H1 (cell line): ENCODE measurements around the gene KLHL17. TPM values are rescaled to one million over a fixed set of nuclear protein-coding genes. Genes with fewer than 3 reads are reported as not detected.

Experiments used
- ATF2 ChIP-seq: IDR thresholded peaks from 2 replicates; pipeline ENCODE4 v1.6.1; 2012; ENCODE audit warnings: low read length, inconsistent platforms
- BACH1 ChIP-seq: IDR thresholded peaks from 2 replicates; pipeline ENCODE4 v1.6.1; 2012; ENCODE audit warnings: low read length, improper control_type of control experiment
- E2F6 ChIP-seq: IDR thresholded peaks from 2 replicates; pipeline ENCODE4 v1.6.1; 2012; ENCODE audit warnings: inconsistent platforms
- KDM1A ChIP-seq: fragments of 200-600, 300-600 bp; sonication (generic); IDR thresholded peaks from 2 replicates; pipeline ENCODE4 v1.7.1; 2016; ENCODE audit warnings: mild to moderate bottlenecking, low read length, borderline replicate concordance
- NRF1 ChIP-seq: IDR thresholded peaks from 2 replicates; pipeline ENCODE4 v1.6.1; 2011; ENCODE audit warnings: mild to moderate bottlenecking, low read depth, low read length, improper control_type of control experiment
- POU5F1 ChIP-seq: IDR thresholded peaks from 2 replicates; pipeline ENCODE4 v1.6.1; 2011; ENCODE audit warnings: low read depth, mild to moderate bottlenecking, low read length, moderate library complexity
- SUZ12 ChIP-seq: fragments of 200-600 bp; sonication (generic); IDR thresholded peaks from 2 replicates; pipeline ENCODE4 v1.6.1; 2012; ENCODE audit warnings: mild to moderate bottlenecking, inconsistent platforms, low read length, moderate library complexity, mixed read lengths
- USF2 ChIP-seq: IDR thresholded peaks from 2 replicates; pipeline ENCODE4 v1.6.1; 2011; ENCODE audit warnings: low read length, improper control_type of control experiment
- polyA plus RNA-seq, 7 experiments: library from polyadenylated mRNA; depleted of rRNA in 3 of 7; stranded (reverse) in 5 of 7; unstranded in 2 of 7; fragments of >200 nt in 5 of 7; fragments of 200-250 nt in 2 of 7; gene quantifications; 1 replicate in 5 of 7; 2 replicates in 1 of 7; 4 replicates in 1 of 7; pipeline versions ENCODE4 v1.2.1 to v1.2.3, GENCODE V29; 2011 to 2013; ENCODE audit warnings: missing spikeins in 2 of 7, mixed read lengths in 2 of 7
- total RNA-seq: library from RNA; stranded (reverse); fragmentation: NEBNext Ultra II Directional; extraction: Animal tissue kit (Norgen Biotek cat#: 25700); gene quantifications from 2 replicates; pipeline ENCODE4 v1.2.1, GENCODE V29; 2021

KLHL17 gene
- total and polyA plus RNA-seq, 2 of the 8 experiments (the other 6 are each of a cell fraction or from before 2014, with no cell fraction given): 32.6 to 36.1 TPM

DNA sequence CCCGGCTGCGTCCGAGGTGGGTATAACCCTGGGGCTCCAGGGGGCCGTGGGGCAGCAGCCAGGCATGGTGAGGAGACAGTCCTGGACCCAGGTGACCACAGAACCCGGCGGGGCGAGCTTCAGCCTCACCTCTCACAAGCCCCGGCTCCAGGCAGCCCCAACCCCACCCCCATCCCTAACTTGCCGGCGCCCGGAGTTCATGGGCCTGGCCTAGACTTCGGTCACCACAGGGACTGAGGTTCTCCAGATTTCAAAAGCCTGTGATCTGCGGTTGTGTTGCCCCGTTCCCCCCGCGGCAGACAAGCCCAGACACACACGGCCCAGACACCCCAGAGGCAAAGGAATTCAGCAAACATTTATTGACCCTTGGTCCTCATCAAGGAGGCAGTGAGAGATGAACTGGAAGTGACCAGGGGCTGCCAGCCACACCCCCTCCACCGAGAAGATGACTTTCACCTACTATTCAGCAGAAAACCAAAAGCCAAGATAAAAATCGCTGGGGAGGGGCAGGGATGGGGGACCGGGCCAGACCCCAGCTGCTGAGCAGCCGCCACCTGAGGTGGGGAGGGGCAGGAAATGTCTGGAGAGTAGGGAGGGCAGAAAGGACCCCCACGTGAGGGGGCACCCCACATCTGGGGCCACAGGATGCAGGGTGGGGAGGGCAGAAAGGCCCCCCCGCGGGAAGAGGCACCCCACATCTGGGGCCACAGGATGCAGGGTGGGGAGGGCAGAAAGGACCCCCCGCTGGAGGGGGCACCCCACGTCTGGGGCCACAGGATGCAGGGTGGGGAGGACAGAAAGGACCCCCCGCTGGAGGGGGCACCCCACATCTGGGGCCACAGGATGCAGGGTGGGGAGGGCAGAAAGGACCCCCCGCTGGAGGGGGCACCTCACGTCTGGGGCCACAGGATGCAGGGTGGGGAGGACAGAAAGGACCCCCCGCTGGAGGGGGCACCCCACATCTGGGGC, 35.6 kb downstream of the KLHL17 start (continued):
- TF ChIP-seq NRF1 (no peak), KDM1A (no peak), USF2 (no peak), BACH1 (no peak), E2F6 (no peak), ATF2 (no peak), SUZ12 (no peak), POU5F1 (no peak)
